ENCODE results near the gene MGAT5. TPM values are rescaled to one million over a fixed set of nuclear protein-coding genes. Genes with fewer than 3 reads are reported as not detected.

Gene MGAT5
- total RNA-seq, 2 experiments from 2014 or later = 60.8 to 68.0 TPM

GRCh38 chr2:134240061-134240460, 13.8 kb upstream of the MGAT5 start:
- Histone ChIP-seq H3K4me1 (ENCODE audit: insufficient read depth, low read length, poor library complexity, severe bottlenecking) (peaks cover 39% of the 10 kb centered on the region), H3K4me2 (ENCODE audit: low read length) (no peak overlapping the region), H3K4me3 (ENCODE audit: low read depth, low read length, poor library complexity, severe bottlenecking) (no peak overlapping the region), H4K20me1 (ENCODE audit: insufficient read depth, low read length) (no peaks in the 10 kb centered on the region), H3K36me3 (ENCODE audit: insufficient read depth, low read length) (peaks cover 5% of the 10 kb centered on the region), H2AFZ (ENCODE audit: low read length) (no peak overlapping the region), H3K9me3 (ENCODE audit: low read length) (no peaks in the 10 kb centered on the region), H3K9me2 (ENCODE audit: insufficient read depth, low read length) (no peaks in the 10 kb centered on the region), H3K79me2 (ENCODE audit: insufficient read depth, low read depth, low read length) (peaks cover 37% of the 10 kb centered on the region; the same call in 1 of the 2 replicates), H3K27ac (ENCODE audit: low read depth, low read length, poor library complexity, severe bottlenecking) (no peak overlapping the region)
- ChIA-PET CTCF (ENCODE audit: unreplicated experiment) (no interaction called here), POLR2A (interaction anchor here (0.6 to 1.2 kb wide), 3 partner anchors 9 to 109 kb away, joined by 3 to 4 read pairs (median 4); no protein-coding TSS in a partner anchor)
- no peak for DNase-seq (ENCODE audit: low spot score)
- intact Hi-C loops (cut with micrococcal nuclease; ENCODE audit: unreplicated experiment) = no loop called here
- TF ChIP-seq EZH2phosphoT487 (IDR thresholded peaks at IDR 0.05; ENCODE audit: borderline replicate concordance, low read depth, low read length) = no peak
- no peak for TF ChIP-seq CTCF (conservative IDR thresholded peaks at IDR 0.05; ENCODE audit: low read length)
- no TSS peak for BruUV-seq (replicated peaks)

- Histone ChIP-seq H3K36me3 (ENCODE audit: insufficient read depth, low read length) (no peaks in the 10 kb centered on the region; the same call in 1 of the 2 replicates), H3K27ac (ENCODE audit: low read depth, low read length, poor library complexity, severe bottlenecking) (no peak overlapping the region), H3K9me3 (ENCODE audit: low read length) (no peaks in the 10 kb centered on the region), H3K4me2 (ENCODE audit: low read length) (no peak overlapping the region), H3K4me1 (ENCODE audit: insufficient read depth, low read length, poor library complexity, severe bottlenecking) (peaks cover 42% of the 10 kb centered on the region), H3K4me3 (ENCODE audit: low read depth, low read length, poor library complexity, severe bottlenecking) (no peak overlapping the region), H3K79me2 (ENCODE audit: insufficient read depth, low read depth, low read length) (peaks cover 38% of the 10 kb centered on the region; the same call in 1 of the 2 replicates), H4K20me1 (ENCODE audit: insufficient read depth, low read length) (no peaks in the 10 kb centered on the region), H2AFZ (ENCODE audit: low read length) (no peak overlapping the region), H3K9me2 (ENCODE audit: insufficient read depth, low read length) (no peaks in the 10 kb centered on the region)
- DNase-seq (ENCODE audit: low spot score) = no peak
- no TSS peak for BruUV-seq (replicated peaks)
- intact Hi-C loops (cut with micrococcal nuclease; ENCODE audit: unreplicated experiment) = no loop called here
- ChIA-PET CTCF (ENCODE audit: unreplicated experiment) (no interaction called here), POLR2A (interaction anchor here (1.2 to 1.9 kb wide), 2 partner anchors 10 to 170 kb away, joined by 3 to 7 read pairs; no protein-coding TSS in a partner anchor)
- no peak for TF ChIP-seq CTCF (conservative IDR thresholded peaks at IDR 0.05; ENCODE audit: low read length)
- TF ChIP-seq EZH2phosphoT487 (IDR thresholded peaks at IDR 0.05; ENCODE audit: borderline replicate concordance, low read depth, low read length) = no peak
Measured at GRCh38 chr2:134241911-134242310, 12.0 kb upstream of the MGAT5 start.

GRCh38 chr2:134243244-134243643, 10.6 kb upstream of the MGAT5 start:
- peaks cover 39% of the 10 kb centered on the region; the same call in 1 of the 2 replicates for H3K79me2 ChIP-seq (ENCODE audit: insufficient read depth, low read depth, low read length)
- POLR2A ChIA-PET = interaction anchor here (0.7 to 4.7 kb wide), 11 partner anchors 9 to 169 kb away, joined by 3 to 31 read pairs (median 5); partner anchors contain the start of gene MGAT5
- no TSS peak for BruUV-seq (replicated peaks)

More at GRCh38 chr2:134243244-134243643, 10.6 kb upstream of the MGAT5 start:
- Histone ChIP-seq H2AFZ (ENCODE audit: low read length) (no peak overlapping the region), H4K20me1 (ENCODE audit: insufficient read depth, low read length) (0 out of 2 replicates have a peak, but pooled peaks cover 4% of the 10 kb centered on the region), H3K36me3 (ENCODE audit: insufficient read depth, low read length) (no peaks in the 10 kb centered on the region; the same call in 1 of the 2 replicates), H3K4me1 (ENCODE audit: insufficient read depth, low read length, poor library complexity, severe bottlenecking) (peaks cover 55% of the 10 kb centered on the region), H3K9me2 (ENCODE audit: insufficient read depth, low read length) (no peaks in the 10 kb centered on the region), H3K27ac (ENCODE audit: low read depth, low read length, poor library complexity, severe bottlenecking) (no peak overlapping the region), H3K9me3 (ENCODE audit: low read length) (no peaks in the 10 kb centered on the region), H3K4me3 (ENCODE audit: low read depth, low read length, poor library complexity, severe bottlenecking) (no peak overlapping the region), H3K4me2 (ENCODE audit: low read length) (no peak overlapping the region)
- DNase-seq (ENCODE audit: low spot score) = no peak
- intact Hi-C loops (cut with micrococcal nuclease; ENCODE audit: unreplicated experiment) = no loop called here
- CTCF ChIA-PET (ENCODE audit: unreplicated experiment) = interaction anchor here (1.1 to 2.1 kb wide), 5 partner anchors 8 to 169 kb away, joined by 3 to 11 read pairs (median 7); no protein-coding TSS in a partner anchor
- TF ChIP-seq EZH2phosphoT487 (IDR thresholded peaks at IDR 0.05; ENCODE audit: borderline replicate concordance, low read depth, low read length) (no peak), CTCF (conservative IDR thresholded peaks at IDR 0.05; ENCODE audit: low read length) (no peak)
